H9 (cell line): ENCODE data around the gene SLC6A3. TPM values are rescaled to one million over a fixed set of nuclear protein-coding genes. Genes with fewer than 3 reads are reported as not detected.

Experiments
- DNase-seq: peaks from one replicate; pipeline ENCODE4 v3.0.0-alpha.2; 2017
- H2AFZ ChIP-seq: one replicate; pipeline ENCODE4 v1.6.1; 2013; ENCODE audit warnings: mild to moderate bottlenecking, low read length, control low read depth, moderate library complexity
- H2AK5ac ChIP-seq: 2 replicates; pipeline ENCODE4 v1.6.1; 2013; ENCODE audit warnings: low read length, control low read depth, mixed read lengths; ENCODE audit not compliant: insufficient read length
- H2BK120ac ChIP-seq: one replicate; pipeline ENCODE4 v1.6.1; 2013; ENCODE audit warnings: low read depth, mild to moderate bottlenecking, low read length, control low read depth, inconsistent platforms; ENCODE audit not compliant: poor library complexity, severe bottlenecking
- H2BK12ac ChIP-seq: 2 replicates; pipeline ENCODE4 v1.6.1; 2013; ENCODE audit warnings: low read length, control low read depth, mixed read lengths, low read depth; ENCODE audit not compliant: insufficient read length
- H2BK15ac ChIP-seq: 2 replicates; pipeline ENCODE4 v1.6.1; 2013; ENCODE audit warnings: low read depth, low read length, control low read depth
- H2BK20ac ChIP-seq: one replicate; pipeline ENCODE4 v1.6.1; 2013; ENCODE audit warnings: low read depth, mild to moderate bottlenecking, low read length, control low read depth, inconsistent platforms; ENCODE audit not compliant: poor library complexity, severe bottlenecking
- H2BK5ac ChIP-seq: 2 replicates; pipeline ENCODE4 v1.6.1; 2013; ENCODE audit warnings: low read length, control low read depth, mixed read lengths; ENCODE audit not compliant: insufficient read length
- H3K14ac ChIP-seq: 2 replicates; pipeline ENCODE4 v1.6.1; 2013; ENCODE audit warnings: low read length, control low read depth; ENCODE audit not compliant: insufficient read depth
- H3K18ac ChIP-seq: 2 replicates; pipeline ENCODE4 v1.6.1; 2013; ENCODE audit warnings: low read depth, mild to moderate bottlenecking, mixed read lengths, low read length, control low read depth; ENCODE audit not compliant: insufficient read length
- H3K23ac ChIP-seq: 2 replicates; pipeline ENCODE4 v1.6.1; 2013; ENCODE audit warnings: low read length, control low read depth, mixed read lengths, low read depth; ENCODE audit not compliant: insufficient read length
- H3K23me2 ChIP-seq: 2 replicates; pipeline ENCODE4 v1.6.1; 2013; ENCODE audit warnings: low read depth, mild to moderate bottlenecking, mixed read lengths, low read length, control low read depth; ENCODE audit not compliant: insufficient read length, poor library complexity, severe bottlenecking
- H3K27ac ChIP-seq: 2 replicates; pipeline ENCODE4 v1.5.1; 2013; ENCODE audit warnings: low read length, control low read depth, mixed read lengths, low read depth; ENCODE audit not compliant: insufficient read length
- H3K27me3 ChIP-seq: 2 replicates; pipeline ENCODE4 v1.6.1; 2013; ENCODE audit warnings: low read length, control low read depth, inconsistent platforms; ENCODE audit not compliant: insufficient read depth
- H3K4ac ChIP-seq: 2 replicates; pipeline ENCODE4 v1.6.1; 2013; ENCODE audit warnings: low read depth, mild to moderate bottlenecking, control low read depth, inconsistent platforms, low read length, moderate library complexity
- H3K4me1 ChIP-seq: 2 replicates; pipeline ENCODE4 v1.6.1; 2013; ENCODE audit warnings: low read length, control low read depth, inconsistent platforms; ENCODE audit not compliant: insufficient read depth
- H3K4me2 ChIP-seq: 2 replicates; pipeline ENCODE4 v1.6.1; 2013; ENCODE audit warnings: low read length, control low read depth, mixed read lengths; ENCODE audit not compliant: insufficient read length, insufficient read depth
- H3K56ac ChIP-seq: 2 replicates; pipeline ENCODE4 v1.6.1; 2013; ENCODE audit warnings: low read depth, mild to moderate bottlenecking, mixed read lengths, low read length, control low read depth; ENCODE audit not compliant: insufficient read length
- H3K79me1 ChIP-seq: 2 replicates; pipeline ENCODE4 v1.6.1; 2013; ENCODE audit warnings: low read depth, mild to moderate bottlenecking, moderate library complexity, low read length, control low read depth, inconsistent platforms; ENCODE audit not compliant: insufficient read depth, poor library complexity, severe bottlenecking
- H3K79me2 ChIP-seq: 2 replicates; pipeline ENCODE4 v1.6.1; 2013; ENCODE audit warnings: low read length, control low read depth, inconsistent platforms; ENCODE audit not compliant: insufficient read depth
- H3K9ac ChIP-seq: 2 replicates; pipeline ENCODE4 v1.6.1; 2013; ENCODE audit warnings: low read length, control low read depth, mixed read lengths; ENCODE audit not compliant: insufficient read length; ENCODE audit errors: extremely low read depth
- H3K9me3 ChIP-seq: one replicate; pipeline ENCODE4 v1.6.1; 2013; ENCODE audit warnings: low read depth, low read length, inconsistent platforms; ENCODE audit not compliant: control insufficient read depth
- H3T11ph ChIP-seq: one replicate; pipeline ENCODE4 v1.6.1; 2013; ENCODE audit warnings: mild to moderate bottlenecking, low read length, control low read depth, inconsistent platforms
- H4K20me1 ChIP-seq: one replicate; pipeline ENCODE4 v1.6.1; 2013; ENCODE audit not compliant: control insufficient read depth, insufficient read length, insufficient read depth
- H4K5ac ChIP-seq: 2 replicates; pipeline ENCODE4 v1.6.1; 2013; ENCODE audit warnings: low read depth, mild to moderate bottlenecking, mixed read lengths, low read length, control low read depth; ENCODE audit not compliant: insufficient read length
- H4K8ac ChIP-seq: replicated peaks from 2 replicates; pipeline ENCODE4 v1.6.1; 2013; ENCODE audit warnings: low read length, control low read depth, mixed read lengths, low read depth; ENCODE audit not compliant: insufficient read length
- H4K91ac ChIP-seq: 2 replicates; pipeline ENCODE4 v1.6.1; 2013; ENCODE audit warnings: low read depth, mild to moderate bottlenecking, moderate library complexity, mixed read lengths, low read length, control low read depth; ENCODE audit not compliant: insufficient read length
- H3K27ac Mint-ChIP-seq, 3 experiments: 2 replicates in 2 of 3; 3 replicates in 1 of 3; pipeline ENCODE4 v1.8.0; 2020 to 2021; ENCODE audit warnings: mixed read lengths in 3 of 3, mild to moderate bottlenecking in 1 of 3, moderate library complexity in 1 of 3
- H3K27me3 Mint-ChIP-seq: 2 replicates; pipeline ENCODE4 v1.8.0; 2021; ENCODE audit warnings: low read depth, mild to moderate bottlenecking, moderate library complexity, mixed read lengths
- H3K36me3 Mint-ChIP-seq, 3 experiments: 2 replicates in 2 of 3; 3 replicates in 1 of 3; pipeline ENCODE4 v1.8.0; 2020 to 2021; ENCODE audit warnings: low read depth in 3 of 3, mixed read lengths in 3 of 3; ENCODE audit not compliant: insufficient read depth in 1 of 3
- H3K4me1 Mint-ChIP-seq, 2 experiments: 2 replicates each; pipeline ENCODE4 v1.8.0; 2020; ENCODE audit warnings: mixed read lengths in 2 of 2
- H3K4me3 Mint-ChIP-seq, 2 experiments: 2 replicates in 1 of 2; 3 replicates in 1 of 2; pipeline ENCODE4 v1.8.0; 2020 to 2021; ENCODE audit warnings: mild to moderate bottlenecking in 2 of 2, mixed read lengths in 2 of 2, moderate library complexity in 1 of 2
- H3K9me3 Mint-ChIP-seq, 2 experiments: 2 replicates in 1 of 2; 3 replicates in 1 of 2; pipeline ENCODE4 v1.8.0; 2020; ENCODE audit warnings: mild to moderate bottlenecking in 2 of 2, mixed read lengths in 2 of 2, moderate library complexity in 1 of 2
- whole genome bisulfite sequencing: extraction: QIAGEN DNeasy Blood & Tissue Kit; methylation state at CpG from one replicate; pipeline ENCODE4 v1.1.7; 2013; ENCODE audit warnings: missing lambda C conversion rate, low lambda C conversion rate, mixed read lengths; ENCODE audit not compliant: insufficient read length; ENCODE audit errors: extremely low coverage; 5-methylcytosine and 5-hydroxymethylcytosine counted together
- total RNA-seq: library from RNA; stranded (reverse); gene quantifications from 2 replicates; pipeline ENCODE4 v1.2.1, GENCODE V29; 2021
- TF ChIP-seq, protein P1 (sequence below): fragments of 200-600 bp; sonication (generic); conservative IDR thresholded peaks from 3 replicates; pipeline ENCODE4 v1.8.0; 2021; ENCODE audit warnings: antibody characterized with exemption, mild to moderate bottlenecking

Gene SLC6A3
- total RNA-seq, 1 experiment from 2014 or later, result 0.61 TPM

DNA sequence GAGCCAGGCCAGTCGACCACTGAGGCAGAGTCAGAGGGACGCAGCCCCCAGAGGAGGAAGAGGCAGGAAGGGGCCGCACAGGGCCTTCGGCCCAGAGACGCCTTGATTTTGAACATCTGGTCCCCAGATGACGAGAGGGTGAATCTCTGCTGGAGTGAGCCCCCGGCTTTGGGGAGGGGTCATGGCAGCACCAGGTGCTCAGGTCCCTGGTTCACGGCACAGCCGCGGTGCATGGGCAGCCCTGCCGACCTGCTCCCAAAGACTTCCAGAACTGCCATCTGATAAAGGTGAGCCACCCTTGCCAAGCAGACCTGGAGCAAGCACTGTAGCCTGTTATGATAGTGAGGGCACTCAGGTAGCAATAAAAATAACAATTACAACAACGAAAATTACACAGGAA, 48.7 kb upstream of the SLC6A3 start:
- Histone ChIP-seq H3T11ph (no peak overlapping the region), H4K8ac (no peak overlapping the region), H3K23me2 (no peaks in the 10 kb centered on the region), H3K9me3 (no peaks in the 10 kb centered on the region), H3K18ac (no peak overlapping the region), H3K9ac (no peak overlapping the region), H3K23ac (no peak overlapping the region), H3K79me2 (peaks cover 15% of the 10 kb centered on the region), H2AK5ac (no peak overlapping the region), H3K4me1 (no peaks in the 10 kb centered on the region), H2AFZ (no peak overlapping the region), H3K27ac (no peak overlapping the region), H4K5ac (no peak overlapping the region), H3K4ac (no peak overlapping the region), H2BK120ac (no peak overlapping the region), H3K79me1 (no peaks in the 10 kb centered on the region), H3K4me2 (no peak overlapping the region), H2BK20ac (no peak overlapping the region), H2BK5ac (no peak overlapping the region), H3K56ac (no peak overlapping the region), H2BK12ac (no peak overlapping the region), H4K91ac (no peak overlapping the region), H3K27me3 (no peaks in the 10 kb centered on the region), H2BK15ac (no peak overlapping the region), H3K14ac (no peak overlapping the region), H4K20me1 (no peaks in the 10 kb centered on the region)
- Mint-ChIP-seq H3K36me3 (peaks cover 37 to 92% (median 89%) of the 10 kb centered on the region in 3 experiments; a peak in 6 of 7 replicates), H3K27ac (peak overlapping the region in 2 of 3 experiments; percentile 28 to 73; a peak in 2 of 7 replicates), H3K4me3 (no peak overlapping the region), H3K27me3 (no peaks in the 10 kb centered on the region), H3K4me1 (no peaks in the 10 kb centered on the region), H3K9me3 (no peaks in the 10 kb centered on the region)
- no peak for DNase-seq
- no CpG with 5 or more reads among the region's 12 CpGs for WGBS
- TF ChIP-seq, protein P1, sequence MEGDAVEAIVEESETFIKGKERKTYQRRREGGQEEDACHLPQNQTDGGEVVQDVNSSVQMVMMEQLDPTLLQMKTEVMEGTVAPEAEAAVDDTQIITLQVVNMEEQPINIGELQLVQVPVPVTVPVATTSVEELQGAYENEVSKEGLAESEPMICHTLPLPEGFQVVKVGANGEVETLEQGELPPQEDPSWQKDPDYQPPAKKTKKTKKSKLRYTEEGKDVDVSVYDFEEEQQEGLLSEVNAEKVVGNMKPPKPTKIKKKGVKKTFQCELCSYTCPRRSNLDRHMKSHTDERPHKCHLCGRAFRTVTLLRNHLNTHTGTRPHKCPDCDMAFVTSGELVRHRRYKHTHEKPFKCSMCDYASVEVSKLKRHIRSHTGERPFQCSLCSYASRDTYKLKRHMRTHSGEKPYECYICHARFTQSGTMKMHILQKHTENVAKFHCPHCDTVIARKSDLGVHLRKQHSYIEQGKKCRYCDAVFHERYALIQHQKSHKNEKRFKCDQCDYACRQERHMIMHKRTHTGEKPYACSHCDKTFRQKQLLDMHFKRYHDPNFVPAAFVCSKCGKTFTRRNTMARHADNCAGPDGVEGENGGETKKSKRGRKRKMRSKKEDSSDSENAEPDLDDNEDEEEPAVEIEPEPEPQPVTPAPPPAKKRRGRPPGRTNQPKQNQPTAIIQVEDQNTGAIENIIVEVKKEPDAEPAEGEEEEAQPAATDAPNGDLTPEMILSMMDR, result no peak
